ENCODE results near the gene CHD6. TPM values are rescaled to one million over a fixed set of nuclear protein-coding genes. Genes with fewer than 3 reads are reported as not detected.
"Not testable (repeated sequence)": the region's sequence is repeated elsewhere in the genome, so short reads cannot be mapped to it uniquely, and the experiment has no call there.

The CHD6 gene
- total RNA-seq, 5 donors from 2014 or later (not counting 1 experiment from before 2014, with no cell fraction given) = 68.4 to 105 (median 74.9) TPM

DNA sequence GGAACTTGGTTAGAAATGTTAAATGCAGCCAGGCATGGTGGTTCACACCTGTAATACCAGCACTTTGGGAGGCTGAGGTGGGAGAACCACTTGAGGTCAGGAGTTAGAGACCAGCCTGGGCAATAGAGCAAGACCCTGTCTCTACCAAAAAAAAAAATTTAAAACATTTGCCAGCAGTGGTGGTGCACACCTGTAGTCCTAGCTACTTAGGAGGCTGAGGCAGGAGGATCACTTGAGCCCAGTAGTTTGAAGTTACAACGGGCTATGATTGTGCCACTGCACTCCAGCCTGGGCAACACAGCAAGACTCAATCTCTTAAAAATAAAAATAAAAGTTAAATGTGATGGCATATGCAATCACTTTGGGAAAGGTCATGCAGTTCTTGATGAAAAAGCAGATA lies 82.6 kb downstream of the CHD6 start:
- H3K4me3 ChIP-seq (ENCODE audit: control insufficient read depth in 1 of 2, extremely low read depth in 1 of 2, low read length in 1 of 2); H3K4me3 Mint-ChIP-seq; DNase-seq; H3K27ac Mint-ChIP-seq; H3K27me3 ChIP-seq (replicated peaks in 1 of 2; ENCODE audit: control insufficient read depth in 2 of 2, extremely low read depth in 1 of 2, insufficient read depth in 2 of 2, low read length in 1 of 2); H3K27ac ChIP-seq (ENCODE audit: low read length); H3K9me3 ChIP-seq; ATAC-seq (replicated peaks in 1 of 4); H3K9me3 Mint-ChIP-seq; H3K27me3 Mint-ChIP-seq; H3K4me1 ChIP-seq (ENCODE audit: control insufficient read depth in 1 of 2, extremely low read depth in 1 of 2, insufficient read depth in 2 of 2, low read length in 2 of 2); POLR2A ChIA-PET: not testable (repeated sequence)
- peaks cover 64% of the 10 kb centered on the region for H3K36me3 Mint-ChIP-seq
- CTCF ChIA-PET = interaction anchor here (0.6 kb wide), 2 partner anchors 71 to 164 kb away, joined by 3 read pairs; no protein-coding TSS in a partner anchor
- H3K4me1 Mint-ChIP-seq = peaks cover 16 to 18% (median 17%) of the 10 kb centered on the region in 3 donors
- no CpG with 5 or more reads among the region's 1 CpG for WGBS (ENCODE audit: insufficient coverage)
- peaks cover 3 to 28% of the 10 kb centered on the region in 2 donors for H3K36me3 ChIP-seq (ENCODE audit: control insufficient read depth in 2 of 2, extremely low read depth in 1 of 2, insufficient read depth in 1 of 2, low read length in 1 of 2)

DNA sequence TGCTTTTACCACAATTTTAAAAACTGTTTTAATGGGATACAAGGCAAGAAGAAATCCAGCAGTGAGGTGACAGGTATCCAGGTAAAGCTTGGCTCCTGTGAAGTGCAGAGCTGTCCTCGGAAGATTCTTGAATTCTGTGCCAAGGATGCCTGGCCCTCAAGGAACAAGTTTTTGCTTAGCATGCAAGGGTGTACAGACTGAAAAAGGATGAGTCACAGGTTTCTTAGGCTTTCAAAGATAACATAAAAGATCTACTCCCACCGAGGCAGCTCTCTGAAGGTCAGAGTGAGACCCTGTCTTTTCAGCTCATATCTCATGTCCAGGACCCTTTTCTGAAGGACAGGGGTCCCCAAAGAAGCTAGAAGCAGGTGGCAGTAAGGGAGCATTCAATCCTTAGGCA lies 83.3 kb downstream of the CHD6 start:
- H3K36me3 ChIP-seq (ENCODE audit: control insufficient read depth in 2 of 2, extremely low read depth in 1 of 2, insufficient read depth in 1 of 2, low read length in 1 of 2) = peaks cover 3 to 30% of the 10 kb centered on the region in 2 donors
- H3K4me3 ChIP-seq (ENCODE audit: control insufficient read depth in 1 of 2, extremely low read depth in 1 of 2, low read length in 1 of 2) = no peak overlapping the region
- H3K27ac ChIP-seq (ENCODE audit: low read length) = no peak overlapping the region
- POLR2A ChIA-PET = no interaction called here
- peaks cover 0 to 4% (median 0%) of the 10 kb centered on the region in 3 donors for H3K9me3 Mint-ChIP-seq
- H3K27me3 ChIP-seq (replicated peaks in 1 of 2; ENCODE audit: control insufficient read depth in 2 of 2, extremely low read depth in 1 of 2, insufficient read depth in 2 of 2, low read length in 1 of 2) = no peaks in the 10 kb centered on the region
- no peaks in the 10 kb centered on the region for H3K4me1 ChIP-seq (ENCODE audit: control insufficient read depth in 1 of 2, extremely low read depth in 1 of 2, insufficient read depth in 2 of 2, low read length in 2 of 2)
- no peak overlapping the region for H3K4me3 Mint-ChIP-seq
- peaks cover 63% of the 10 kb centered on the region for H3K36me3 Mint-ChIP-seq
- H3K9me3 ChIP-seq = peaks cover 3% of the 10 kb centered on the region
- H3K4me1 Mint-ChIP-seq = peaks cover 16 to 19% (median 18%) of the 10 kb centered on the region in 3 donors
- 40% methylated on average over 1 of the region's 2 CpGs for WGBS (ENCODE audit: insufficient coverage)
- DNase-seq (no peak), ATAC-seq (replicated peaks in 1 of 4) (no peak)
- no peak overlapping the region for H3K27ac Mint-ChIP-seq
- CTCF ChIA-PET = no interaction called here
- H3K27me3 Mint-ChIP-seq = no peaks in the 10 kb centered on the region

DNA sequence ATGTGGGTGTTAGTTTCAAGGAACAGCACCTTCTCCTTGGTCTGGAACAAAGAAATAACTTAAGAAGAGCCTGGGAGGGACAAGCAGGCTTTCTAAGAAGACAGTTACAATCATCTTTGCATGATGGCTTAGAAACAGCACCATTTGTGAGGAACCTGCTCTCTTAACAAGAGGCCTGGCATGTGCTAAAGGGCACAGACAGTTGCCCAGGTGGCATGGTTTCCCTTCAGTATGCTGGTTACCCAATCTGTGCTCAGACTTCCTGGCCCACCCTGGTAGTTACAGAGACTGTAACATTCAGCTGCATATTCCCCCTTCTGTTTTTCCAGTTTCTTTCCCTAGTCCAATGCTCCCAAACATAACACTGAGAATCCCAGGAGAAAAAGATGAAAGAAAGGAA lies 84.0 kb downstream of the CHD6 start:
- Mint-ChIP-seq H3K36me3 (peaks cover 64% of the 10 kb centered on the region), H3K27me3 (no peaks in the 10 kb centered on the region), H3K9me3 (peaks cover 0 to 3% (median 0%) of the 10 kb centered on the region in 3 donors), H3K4me1 (peaks cover 20 to 24% (median 22%) of the 10 kb centered on the region in 3 donors), H3K27ac (no peak overlapping the region), H3K4me3 (no peak overlapping the region)
- ChIA-PET CTCF (no interaction called here), POLR2A (no interaction called here)
- peaks cover 5 to 29% of the 10 kb centered on the region in 2 donors for H3K36me3 ChIP-seq (ENCODE audit: control insufficient read depth in 2 of 2, extremely low read depth in 1 of 2, insufficient read depth in 1 of 2, low read length in 1 of 2)
- H3K9me3 ChIP-seq = peaks cover 3% of the 10 kb centered on the region
- DNase-seq = no peak
- H3K27me3 ChIP-seq (replicated peaks in 1 of 2; ENCODE audit: control insufficient read depth in 2 of 2, extremely low read depth in 1 of 2, insufficient read depth in 2 of 2, low read length in 1 of 2) = no peaks in the 10 kb centered on the region
- no peak overlapping the region for H3K27ac ChIP-seq (ENCODE audit: low read length)
- no peak for ATAC-seq (replicated peaks in 1 of 4)
- no peaks in the 10 kb centered on the region for H3K4me1 ChIP-seq (ENCODE audit: control insufficient read depth in 1 of 2, extremely low read depth in 1 of 2, insufficient read depth in 2 of 2, low read length in 2 of 2)
- no peak overlapping the region for H3K4me3 ChIP-seq (ENCODE audit: control insufficient read depth in 1 of 2, extremely low read depth in 1 of 2, low read length in 1 of 2)

DNA sequence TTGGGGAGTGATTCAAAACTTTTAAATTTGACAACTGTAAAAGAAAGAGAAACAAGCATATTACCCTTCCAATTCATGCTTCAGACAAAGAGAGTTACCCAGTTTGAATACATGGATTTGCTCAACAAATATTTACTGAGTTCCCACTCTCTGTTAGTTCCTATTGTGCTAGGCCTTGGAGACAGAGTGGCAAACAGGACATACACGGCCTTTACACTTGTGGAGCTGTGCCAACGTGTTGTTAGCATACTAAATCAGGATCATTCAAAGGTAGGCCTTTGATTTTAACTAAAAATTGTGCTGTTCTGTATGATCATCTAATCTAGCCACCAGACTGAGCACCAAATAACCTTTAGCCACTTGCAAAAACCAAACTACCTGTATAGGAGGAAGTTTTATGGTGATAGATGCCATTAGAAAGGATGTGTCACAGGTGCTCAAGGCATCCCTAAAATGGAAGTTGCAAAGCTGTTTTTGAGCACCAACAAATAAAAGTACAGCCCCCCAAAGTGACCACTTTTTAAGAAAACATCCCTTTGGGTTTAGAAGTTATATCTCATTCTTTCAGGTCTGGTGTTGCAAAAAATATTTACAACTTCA lies 84.5 kb downstream of the CHD6 start:
- Histone ChIP-seq H3K9me3 (peaks cover 2% of the 10 kb centered on the region), H3K36me3 (ENCODE audit: control insufficient read depth in 2 of 2, extremely low read depth in 1 of 2, insufficient read depth in 1 of 2, low read length in 1 of 2) (peaks cover 5 to 28% of the 10 kb centered on the region in 2 donors), H3K4me1 (ENCODE audit: control insufficient read depth in 1 of 2, extremely low read depth in 1 of 2, insufficient read depth in 2 of 2, low read length in 2 of 2) (no peaks in the 10 kb centered on the region), H3K27me3 (replicated peaks in 1 of 2; ENCODE audit: control insufficient read depth in 2 of 2, extremely low read depth in 1 of 2, insufficient read depth in 2 of 2, low read length in 1 of 2) (no peaks in the 10 kb centered on the region), H3K4me3 (ENCODE audit: control insufficient read depth in 1 of 2, extremely low read depth in 1 of 2, low read length in 1 of 2) (no peak overlapping the region), H3K27ac (ENCODE audit: low read length) (no peak overlapping the region)
- peaks cover 64% of the 10 kb centered on the region for H3K36me3 Mint-ChIP-seq
- ChIA-PET POLR2A (no interaction called here), CTCF (no interaction called here)
- ATAC-seq (replicated peaks in 1 of 4) (no peak), DNase-seq (no peak)
- no peak overlapping the region for H3K4me3 Mint-ChIP-seq
- H3K27ac Mint-ChIP-seq = no peak overlapping the region
- WGBS (ENCODE audit: insufficient coverage) = no CpG with 5 or more reads among the region's 2 CpGs
- peaks cover 21 to 28% (median 22%) of the 10 kb centered on the region in 3 donors for H3K4me1 Mint-ChIP-seq
- no peaks in the 10 kb centered on the region for H3K27me3 Mint-ChIP-seq
- no peaks in the 10 kb centered on the region for H3K9me3 Mint-ChIP-seq

DNA sequence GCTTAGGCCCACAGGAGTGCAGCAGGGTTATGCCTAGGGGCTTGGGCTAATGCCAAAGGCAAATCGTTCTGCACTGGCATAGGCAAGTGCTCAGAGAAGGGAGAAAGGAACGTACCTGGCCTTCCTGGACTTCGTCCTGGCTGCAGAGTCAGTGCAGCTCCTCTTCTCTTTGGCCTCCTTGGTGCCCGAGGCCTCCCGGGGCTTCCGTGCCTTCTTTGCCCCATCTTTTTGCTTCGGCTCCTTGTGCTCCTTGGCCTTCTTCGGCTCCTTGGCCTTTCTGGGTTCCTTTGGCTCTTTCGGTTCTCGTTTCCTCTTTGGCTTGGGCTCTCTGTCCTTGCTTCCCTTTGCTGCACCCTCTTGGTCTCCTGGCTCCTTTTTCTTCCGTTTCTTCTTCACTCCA lies 85.2 kb downstream of the CHD6 start:
- Histone ChIP-seq H3K27me3 (replicated peaks in 1 of 2; ENCODE audit: control insufficient read depth in 2 of 2, extremely low read depth in 1 of 2, insufficient read depth in 2 of 2, low read length in 1 of 2) (no peaks in the 10 kb centered on the region), H3K9me3 (no peaks in the 10 kb centered on the region), H3K36me3 (ENCODE audit: control insufficient read depth in 2 of 2, extremely low read depth in 1 of 2, insufficient read depth in 1 of 2, low read length in 1 of 2) (peaks cover 5 to 28% of the 10 kb centered on the region in 2 donors), H3K27ac (ENCODE audit: low read length) (no peak overlapping the region), H3K4me3 (ENCODE audit: control insufficient read depth in 1 of 2, extremely low read depth in 1 of 2, low read length in 1 of 2) (no peak overlapping the region), H3K4me1 (ENCODE audit: control insufficient read depth in 1 of 2, extremely low read depth in 1 of 2, insufficient read depth in 2 of 2, low read length in 2 of 2) (no peaks in the 10 kb centered on the region)
- ATAC-seq (replicated peaks in 1 of 4) = no peak
- H3K4me3 Mint-ChIP-seq = no peak overlapping the region
- no peak for DNase-seq
- CTCF ChIA-PET = no interaction called here
- POLR2A ChIA-PET = no interaction called here
- H3K9me3 Mint-ChIP-seq = no peaks in the 10 kb centered on the region
- H3K27ac Mint-ChIP-seq = no peak overlapping the region
- no peaks in the 10 kb centered on the region for H3K27me3 Mint-ChIP-seq
- H3K4me1 Mint-ChIP-seq = peaks cover 21 to 30% (median 24%) of the 10 kb centered on the region in 3 donors
- H3K36me3 Mint-ChIP-seq = peaks cover 60% of the 10 kb centered on the region
- WGBS (ENCODE audit: insufficient coverage) = 100% methylated on average over 8 of the region's 11 CpGs

DNA sequence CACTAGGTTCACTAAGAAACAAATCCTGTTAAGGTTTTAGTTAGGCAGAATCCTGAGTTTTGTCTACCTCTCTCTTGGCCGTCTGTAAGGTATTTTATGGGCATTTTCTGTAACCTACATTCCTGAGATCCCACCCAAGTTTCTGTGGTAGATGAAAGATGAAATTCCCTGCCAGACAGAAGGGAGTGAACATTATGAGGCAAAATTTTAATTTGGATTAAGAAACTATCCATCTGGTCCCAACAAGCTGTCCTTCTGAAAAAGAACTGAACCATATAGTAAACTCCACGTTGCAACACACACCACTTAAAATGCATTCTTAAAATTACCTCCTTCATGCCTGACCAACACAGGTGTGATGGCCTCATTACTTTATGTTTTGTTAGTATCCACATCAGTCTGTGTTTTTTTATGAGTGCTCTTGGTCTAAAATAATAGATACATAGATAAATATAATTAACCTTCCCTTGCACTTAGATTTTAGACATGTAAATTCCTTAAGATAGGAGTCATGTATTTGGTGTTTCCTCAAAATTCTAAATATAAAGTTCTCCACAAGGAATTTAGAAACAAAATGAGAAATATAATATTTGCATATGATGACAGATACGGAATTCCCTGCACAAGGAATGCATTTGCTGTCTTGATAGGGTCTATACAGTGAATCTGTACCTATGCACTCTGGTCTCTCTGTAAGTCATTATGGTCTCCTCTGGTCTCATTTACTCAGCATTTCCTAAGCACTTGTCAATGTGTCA lies 86.5 kb downstream of the CHD6 start:
- ChIA-PET CTCF (no interaction called here), POLR2A (no interaction called here)
- H3K4me1 Mint-ChIP-seq = peaks cover 31 to 42% (median 36%) of the 10 kb centered on the region in 3 donors
- WGBS (ENCODE audit: insufficient coverage) = 100% methylated on average over 1 of the region's 3 CpGs
- Histone ChIP-seq H3K4me3 (ENCODE audit: control insufficient read depth in 1 of 2, extremely low read depth in 1 of 2, low read length in 1 of 2) (no peak overlapping the region), H3K9me3 (no peaks in the 10 kb centered on the region), H3K36me3 (ENCODE audit: control insufficient read depth in 2 of 2, extremely low read depth in 1 of 2, insufficient read depth in 1 of 2, low read length in 1 of 2) (peaks cover 5 to 28% of the 10 kb centered on the region in 2 donors), H3K27ac (ENCODE audit: low read length) (no peak overlapping the region), H3K4me1 (ENCODE audit: control insufficient read depth in 1 of 2, extremely low read depth in 1 of 2, insufficient read depth in 2 of 2, low read length in 2 of 2) (no peaks in the 10 kb centered on the region), H3K27me3 (replicated peaks in 1 of 2; ENCODE audit: control insufficient read depth in 2 of 2, extremely low read depth in 1 of 2, insufficient read depth in 2 of 2, low read length in 1 of 2) (no peaks in the 10 kb centered on the region)
- peaks cover 56% of the 10 kb centered on the region for H3K36me3 Mint-ChIP-seq
- no peak overlapping the region for H3K4me3 Mint-ChIP-seq
- H3K27ac Mint-ChIP-seq = no peak overlapping the region
- ATAC-seq (replicated peaks in 1 of 4) = no peak
- no peaks in the 10 kb centered on the region for H3K27me3 Mint-ChIP-seq
- H3K9me3 Mint-ChIP-seq = no peaks in the 10 kb centered on the region
- DNase-seq = no peak

Data from T-cell (primary cell).